CD4-positive, alpha-beta T cell (primary cell): Measurements from ENCODE around the gene MYBPHL. TPM values are rescaled to one million over a fixed set of nuclear protein-coding genes. Genes with fewer than 3 reads are reported as not detected.

Experiments
- ATAC-seq: fragments of 200-7000 bp; cut with Tn5 transposase; one replicate; pipeline ENCODE4 v1.10.0; 2022; ENCODE audit warnings: mild to moderate bottlenecking; ENCODE audit not compliant: poor library complexity
- CTCF ChIA-PET: fragments of 350-600 bp; sonication (Branson Sonifier 250); formaldehyde crosslinking; loops from one replicate; lab custom pipeline; 2021; ENCODE audit warnings: antibody characterized with exemption, inconsistent platforms; lab: Charles Lee
- POLR2A ChIA-PET: fragments of 350-600 bp; sonication (Branson Sonifier 250); formaldehyde crosslinking; loops from one replicate; lab custom pipeline; 2021; ENCODE audit warnings: antibody characterized with exemption, inconsistent platforms; lab: Charles Lee
- DNase-seq, 14 experiments: peaks; one replicate each; pipeline ENCODE4 v3.0.0-alpha.2; 2013 to 2020; ENCODE audit warnings: mixed read lengths in 2 of 14
- H3K27ac ChIP-seq, 2 donors: one replicate each; pipeline versions ENCODE4 v1.5.1 to v1.7.0; 2013; ENCODE audit warnings: low read length in 2 of 2, low read depth in 1 of 2, mild to moderate bottlenecking in 1 of 2
- H3K27me3 ChIP-seq, 2 experiments: 1 replicate in 1 of 2; 2 replicates in 1 of 2; pipeline versions ENCODE4 v1.6.1 to v1.7.0; 2013; ENCODE audit warnings: low read length in 2 of 2, control low read depth in 1 of 2, mild to moderate bottlenecking in 1 of 2, moderate library complexity in 1 of 2; ENCODE audit not compliant: insufficient read depth in 2 of 2, control insufficient read depth in 1 of 2
- H3K36me3 ChIP-seq: one replicate; pipeline ENCODE4 v1.6.1; 2013; ENCODE audit warnings: low read length, control low read depth; ENCODE audit not compliant: insufficient read depth
- H3K4me1 ChIP-seq: one replicate; pipeline ENCODE4 v1.6.1; 2013; ENCODE audit warnings: low read length, control low read depth; ENCODE audit not compliant: insufficient read depth
- H3K4me3 ChIP-seq: one replicate; pipeline ENCODE4 v1.5.1; 2013; ENCODE audit warnings: mild to moderate bottlenecking, low read length, moderate library complexity
- H3K9me3 ChIP-seq, 2 experiments: 1 replicate in 1 of 2; 2 replicates in 1 of 2; pipeline versions ENCODE4 v1.6.1 to v1.7.0; 2013; ENCODE audit warnings: low read length in 2 of 2, mild to moderate bottlenecking in 2 of 2, control low read depth in 1 of 2, moderate library complexity in 1 of 2; ENCODE audit not compliant: control insufficient read depth in 1 of 2, insufficient read depth in 1 of 2
- H3K27ac Mint-ChIP-seq: one replicate; pipeline ENCODE4 v1.8.0; 2020; ENCODE audit warnings: mixed read lengths
- H3K27me3 Mint-ChIP-seq: one replicate; pipeline ENCODE4 v1.8.0; 2021; ENCODE audit warnings: mixed read lengths
- H3K36me3 Mint-ChIP-seq: one replicate; pipeline ENCODE4 v1.8.0; 2021; ENCODE audit warnings: low read depth, mixed read lengths
- H3K4me1 Mint-ChIP-seq: one replicate; pipeline ENCODE4 v1.8.0; 2021; ENCODE audit warnings: low read depth, mixed read lengths
- H3K4me3 Mint-ChIP-seq: one replicate; pipeline ENCODE4 v1.8.0; 2020; ENCODE audit warnings: mild to moderate bottlenecking, mixed read lengths
- H3K9me3 Mint-ChIP-seq: one replicate; pipeline ENCODE4 v1.8.0; 2020; ENCODE audit warnings: mixed read lengths
- CTCF ChIP-seq: fragments of 200-600 bp; IDR thresholded peaks from one replicate; pipeline ENCODE4 v1.8.0; 2022; ENCODE audit warnings: antibody characterized with exemption, mild to moderate bottlenecking
- intact Hi-C, 2 experiments: fragments of 100-400 bp; cut with DNase I in 1 of 2; cut with micrococcal nuclease in 1 of 2; formaldehyde crosslinking; loops; one replicate each; pipeline versions ENCODE4 v1.15.1 to v1.9.0; 2023 to 2025; cut with DNase I, micrococcal nuclease
- total RNA-seq, 174 experiments: library from RNA in 2 of 174; stranded (reverse) in 2 of 174; gene quantifications; one replicate each; pipeline ENCODE4 v1.2.3 and lab custom pipeline; 2021 to 2026

MYBPHL gene
- total RNA-seq, 2 experiments from 2014 or later = not detected

GRCh38 chr1:109327285-109327684 is 20.5 kb upstream of the MYBPHL start:
- CTCF ChIA-PET = no interaction called here
- POLR2A ChIA-PET = no interaction called here
- intact Hi-C loops = no loop called here
- Histone ChIP-seq H3K36me3 (no peaks in the 10 kb centered on the region), H3K27ac (no peak overlapping the region), H3K9me3 (peaks cover 8 to 16% of the 10 kb centered on the region in 2 experiments), H3K27me3 (no peaks in the 10 kb centered on the region), H3K4me1 (no peaks in the 10 kb centered on the region), H3K4me3 (no peak overlapping the region)
- Mint-ChIP-seq H3K4me1 (no peaks in the 10 kb centered on the region), H3K27me3 (no peaks in the 10 kb centered on the region), H3K4me3 (no peak overlapping the region), H3K36me3 (peaks cover 4% of the 10 kb centered on the region), H3K9me3 (peaks cover 9% of the 10 kb centered on the region), H3K27ac (no peak overlapping the region)
- ATAC-seq = no peak
- TF ChIP-seq CTCF = no peak
- no peak for DNase-seq

- no peaks in the 10 kb centered on the region for H3K36me3 ChIP-seq
- CTCF ChIA-PET = no interaction called here
- H3K27ac Mint-ChIP-seq = no peak overlapping the region
Measured at GRCh38 chr1:109322974-109323373, 16.2 kb upstream of the MYBPHL start.

GRCh38 chr1:109319114-109319513 is 12.3 kb upstream of the MYBPHL start:
- intact Hi-C loops = no loop called here
- H3K27ac ChIP-seq = no peak overlapping the region
- H3K9me3 ChIP-seq = no peaks in the 10 kb centered on the region
- POLR2A ChIA-PET = no interaction called here
- H3K27me3 Mint-ChIP-seq = no peaks in the 10 kb centered on the region
- H3K4me3 Mint-ChIP-seq = no peak overlapping the region
- DNase-seq (no peak), ATAC-seq (no peak)
- TF ChIP-seq CTCF = no peak
- no peaks in the 10 kb centered on the region for H3K9me3 Mint-ChIP-seq
- H3K27ac Mint-ChIP-seq = no peak overlapping the region
- H3K36me3 Mint-ChIP-seq = no peaks in the 10 kb centered on the region
- H3K27me3 ChIP-seq = no peaks in the 10 kb centered on the region
- no peak overlapping the region for H3K4me3 ChIP-seq
- CTCF ChIA-PET = no interaction called here
- no peaks in the 10 kb centered on the region for H3K36me3 ChIP-seq
- no peaks in the 10 kb centered on the region for H3K4me1 Mint-ChIP-seq
- no peaks in the 10 kb centered on the region for H3K4me1 ChIP-seq

More at GRCh38 chr1:109322974-109323373, 16.2 kb upstream of the MYBPHL start:
- no peaks in the 10 kb centered on the region for H3K9me3 Mint-ChIP-seq
- H3K27me3 Mint-ChIP-seq = no peaks in the 10 kb centered on the region
- no peak for ATAC-seq
- POLR2A ChIA-PET = no interaction called here
- Histone ChIP-seq H3K4me3 (no peak overlapping the region), H3K4me1 (no peaks in the 10 kb centered on the region), H3K27ac (no peak overlapping the region), H3K9me3 (no peaks in the 10 kb centered on the region), H3K27me3 (no peaks in the 10 kb centered on the region)
- no peaks in the 10 kb centered on the region for H3K36me3 Mint-ChIP-seq
- no peaks in the 10 kb centered on the region for H3K4me1 Mint-ChIP-seq
- TF ChIP-seq CTCF = no peak
- intact Hi-C loops = no loop called here
- no peak for DNase-seq
- no peak overlapping the region for H3K4me3 Mint-ChIP-seq
